ENCODE results near the gene GNB5.
"Not testable (repeated sequence)": the region's sequence is repeated elsewhere in the genome, so short reads cannot be mapped to it uniquely, and the experiment has no call there.

GNB5 gene

DNA sequence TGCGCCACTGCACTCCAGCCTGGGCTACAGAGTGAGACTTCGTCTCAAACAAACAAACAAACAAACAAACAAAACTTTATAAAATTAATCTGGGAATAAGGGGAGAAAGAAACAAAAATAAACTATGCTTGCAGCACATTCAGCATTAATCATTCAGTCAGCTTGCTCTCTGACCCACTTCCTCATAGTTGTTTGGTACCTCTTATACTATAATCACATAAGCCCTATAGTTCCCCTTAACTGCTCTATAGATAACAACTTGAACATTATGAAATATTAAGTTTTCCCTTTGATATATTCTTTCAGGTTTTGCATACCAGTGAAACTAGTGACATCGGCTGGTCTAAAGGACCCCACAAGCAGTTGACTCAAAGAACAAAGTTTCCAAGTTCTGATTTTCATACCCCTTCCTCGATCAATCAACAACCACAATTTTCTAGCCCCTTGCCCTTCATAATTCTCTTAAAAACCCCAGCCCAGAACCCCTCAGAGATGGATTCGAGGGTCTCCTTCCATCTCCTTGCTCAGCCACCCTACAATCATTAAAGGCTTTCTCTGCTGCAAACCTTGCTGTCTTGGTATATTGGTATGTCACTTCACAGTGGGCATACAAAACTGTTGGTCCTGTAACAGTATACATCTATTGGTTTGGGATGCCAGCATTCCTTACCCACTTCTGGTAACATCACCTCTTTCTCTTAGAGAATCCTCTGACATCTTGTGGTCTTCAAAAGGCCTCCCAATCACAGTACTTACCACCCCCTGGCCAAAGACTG lies 105.0 kb downstream of the GNB5 start:
- DNase-seq, result no peak

- no peak for DNase-seq
Measured at GRCh38 chr15:52085299-52085698, 105.9 kb downstream of the GNB5 start.

- DNase-seq, result no peak
Measured at GRCh38 chr15:52083603-52084002, 107.6 kb downstream of the GNB5 start.

DNA sequence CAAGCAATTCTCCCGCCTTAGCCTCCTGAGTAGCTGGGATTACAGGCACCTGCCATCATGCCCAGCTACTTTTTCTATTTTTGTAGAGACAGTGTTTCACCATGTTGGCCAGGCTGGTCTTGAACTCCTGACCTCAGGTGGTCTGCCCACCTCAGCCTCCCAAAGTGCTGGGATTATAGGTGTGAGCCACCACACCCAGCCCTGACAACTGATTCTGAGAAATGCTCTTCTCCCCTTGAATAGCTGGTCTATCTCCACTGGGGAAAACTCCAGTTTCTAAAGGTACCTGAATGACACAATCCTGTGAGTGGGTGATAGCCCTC lies 108.2 kb downstream of the GNB5 start:
- not testable (repeated sequence) for DNase-seq

GRCh38 chr15:52082197-52083036 lies 108.8 kb downstream of the GNB5 start:
- DNase-seq, result no peak

DNA sequence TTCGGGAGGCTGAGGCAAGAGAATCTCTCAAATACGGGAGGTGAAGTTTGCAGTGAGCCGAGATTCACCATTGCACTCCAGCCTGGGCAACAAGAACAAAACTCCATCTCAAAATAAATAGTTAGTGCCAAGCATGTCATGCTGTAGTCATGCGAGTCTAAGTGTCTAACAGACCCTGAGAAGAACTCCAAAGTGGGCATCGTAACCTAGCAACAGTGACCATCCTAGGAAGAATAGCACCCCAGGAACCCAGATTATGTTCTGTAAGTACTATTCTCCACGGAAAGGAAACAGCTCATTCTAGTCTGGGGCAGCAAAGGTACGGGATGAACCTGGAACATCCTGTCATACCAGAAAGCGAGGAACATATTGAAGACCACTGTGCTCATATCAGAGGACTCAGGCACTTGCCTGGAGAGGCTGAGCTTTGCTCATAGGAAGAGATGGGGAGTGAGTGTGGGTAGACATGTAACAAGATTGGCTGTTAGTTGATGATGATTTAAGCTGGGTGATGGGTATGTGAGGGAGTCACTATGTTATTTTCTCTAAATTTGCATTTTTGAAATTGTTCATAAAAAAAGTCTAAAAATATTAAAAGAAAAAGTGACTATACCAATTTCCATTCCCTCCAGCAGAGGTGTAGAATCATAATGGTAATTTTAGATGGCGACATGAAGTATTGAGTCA lies 110.3 kb downstream of the GNB5 start:
- no peak for DNase-seq

DNA sequence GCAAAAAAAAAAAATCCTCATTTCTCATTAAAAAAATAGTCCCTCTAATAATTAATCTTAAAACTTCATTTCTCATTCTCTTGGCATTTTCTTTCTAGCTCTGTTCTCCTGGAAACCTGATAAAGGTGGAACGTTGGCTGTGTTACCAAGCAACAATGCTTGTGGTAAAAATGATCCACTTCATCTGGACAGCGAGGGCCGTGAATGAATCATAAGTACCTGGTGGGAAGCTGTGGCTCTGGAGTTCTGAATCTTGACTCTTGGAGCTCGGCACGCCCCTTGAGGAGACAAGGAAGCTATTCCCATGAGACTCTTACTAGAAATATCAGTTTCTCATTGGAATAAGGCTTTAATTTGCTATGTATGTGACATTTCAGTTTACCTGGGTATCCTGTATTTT lies 111.2 kb downstream of the GNB5 start:
- no peak for DNase-seq

DNA sequence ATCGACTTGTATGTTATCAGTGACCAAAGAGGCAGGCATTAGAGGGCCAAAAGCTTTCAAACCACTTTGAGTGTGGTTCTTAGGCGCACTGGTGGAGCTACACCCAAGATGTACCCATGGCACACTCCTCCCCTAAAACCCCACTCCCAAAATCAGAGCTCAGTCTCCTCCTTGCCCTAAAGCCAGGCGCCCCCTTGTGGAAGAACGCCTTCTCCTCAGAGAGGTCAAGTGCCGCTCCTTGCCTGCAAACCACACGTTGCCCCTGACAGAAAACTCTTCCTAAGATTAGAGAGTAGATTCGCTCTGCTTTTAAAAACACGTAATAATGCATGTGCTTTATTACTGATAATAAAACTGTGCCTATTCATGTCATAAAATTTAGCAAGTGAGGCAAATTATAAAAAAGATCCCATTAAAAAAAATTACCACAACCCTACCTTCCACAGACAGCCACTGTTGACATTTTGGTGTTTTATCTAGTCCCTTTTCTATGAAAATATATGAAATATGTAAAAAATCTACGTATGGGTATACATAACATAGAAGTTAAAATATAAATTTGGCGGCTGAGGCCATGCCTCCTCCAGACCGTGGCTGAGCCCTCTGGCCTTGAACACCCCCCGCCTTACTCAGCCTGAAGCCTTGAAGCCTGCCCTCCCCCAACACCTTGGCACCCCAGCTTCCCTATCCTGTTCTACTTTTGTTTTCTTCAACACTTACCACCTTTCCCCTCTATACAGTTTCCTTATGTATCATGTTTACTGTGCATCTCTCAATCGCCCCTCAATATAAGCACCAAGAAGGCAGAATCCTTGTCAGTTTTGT lies 112.1 kb downstream of the GNB5 start:
- no peak for DNase-seq

GRCh38 chr15:52078197-52078875 lies 112.9 kb downstream of the GNB5 start:
- DNase-seq, result no peak

DNA sequence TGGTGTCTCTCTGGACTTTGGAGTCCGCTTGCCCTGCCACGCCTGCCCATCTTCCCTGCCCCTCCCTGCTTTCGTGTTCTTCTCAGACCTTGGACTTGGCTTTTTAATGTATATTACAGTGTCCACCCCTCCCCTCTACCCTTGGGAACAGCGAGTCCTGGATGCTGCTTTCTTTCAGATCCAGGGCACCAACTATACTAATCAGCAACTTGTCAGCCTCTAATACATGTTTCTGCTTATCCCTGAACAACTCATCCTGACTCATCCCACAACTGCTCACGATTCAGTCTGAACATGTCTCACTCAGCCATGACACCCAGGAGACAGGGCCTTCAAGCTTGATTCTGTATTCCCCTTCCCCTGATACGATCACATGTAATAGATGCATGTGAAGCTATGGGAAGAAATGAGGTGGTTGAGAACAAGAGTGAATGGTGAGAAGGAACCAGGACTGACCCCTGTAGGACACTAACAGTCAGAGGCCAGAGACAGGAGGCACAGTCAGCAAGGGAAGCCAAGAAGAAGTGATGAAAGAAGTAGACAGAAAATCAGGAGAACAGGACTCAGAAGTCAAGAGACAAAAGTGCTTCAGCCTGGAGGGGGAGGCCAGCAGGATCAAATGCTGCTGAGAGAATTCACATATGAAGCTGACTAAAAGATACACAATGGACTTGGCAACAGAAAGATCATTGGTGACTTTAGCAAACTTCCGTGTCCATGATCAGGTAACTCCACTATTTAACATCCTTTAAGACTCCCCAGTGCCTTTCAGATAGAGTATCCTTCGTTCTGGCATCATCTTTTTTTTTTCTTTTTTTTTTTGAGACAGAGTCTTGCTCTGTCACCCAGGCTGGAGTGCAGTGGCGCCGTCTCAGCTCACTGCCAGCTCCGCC lies 114.1 kb downstream of the GNB5 start:
- DNase-seq, result peak; percentile 12

DNA sequence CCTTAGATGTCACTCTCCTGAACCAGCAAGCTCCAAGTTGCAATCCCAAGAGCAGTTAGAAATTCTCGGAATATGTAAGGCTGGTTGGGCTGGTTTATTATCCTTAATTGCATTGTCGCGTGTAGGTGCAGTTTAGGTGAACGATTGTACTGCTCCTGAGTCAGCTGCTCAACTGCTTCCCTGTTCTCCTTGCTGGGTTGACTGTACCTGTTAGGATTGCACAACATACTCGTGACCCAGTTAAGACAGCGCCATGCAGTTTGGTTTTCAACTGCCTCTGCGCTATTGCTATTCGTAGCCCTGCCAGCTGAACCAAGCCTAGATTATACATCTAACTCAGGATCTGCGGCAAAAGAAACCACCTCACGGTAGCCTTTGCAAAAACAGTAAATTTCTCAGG lies 119.6 kb downstream of the GNB5 start:
- no peak for DNase-seq

GRCh38 chr15:52069559-52069958 lies 121.6 kb downstream of the GNB5 start:
- DNase-seq, result no peak

DNA sequence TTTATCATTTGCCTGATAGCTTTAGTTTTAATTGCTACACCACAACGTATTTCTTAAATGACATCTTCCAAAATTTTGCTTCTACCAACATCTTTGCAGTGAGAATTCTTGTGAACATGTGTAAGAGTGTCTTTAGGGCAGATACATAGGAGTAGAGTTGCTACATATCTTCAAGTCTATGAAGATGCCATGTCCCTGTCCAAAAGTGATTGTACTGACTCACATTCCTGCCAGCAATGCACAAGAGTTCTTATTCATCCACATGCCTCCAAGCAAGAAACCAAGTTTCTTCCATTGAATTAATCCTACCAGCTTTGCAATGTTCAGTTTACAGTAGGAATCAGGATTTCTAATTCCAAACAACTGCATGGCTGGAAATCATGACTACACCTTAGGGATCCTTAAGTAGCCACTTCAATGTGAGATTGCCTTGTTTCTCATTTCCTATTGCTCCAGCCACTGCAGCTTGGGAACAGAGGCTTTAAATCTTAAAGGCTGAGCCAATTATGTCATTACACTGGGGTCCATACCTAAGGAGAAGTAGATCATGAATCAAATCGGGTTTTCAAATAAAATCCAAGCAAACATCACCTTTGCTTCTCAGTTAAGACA lies 123.1 kb downstream of the GNB5 start:
- no peak for DNase-seq

- DNase-seq, result no peak
Measured at GRCh38 chr15:52067545-52067926, 123.7 kb downstream of the GNB5 start.

DNA sequence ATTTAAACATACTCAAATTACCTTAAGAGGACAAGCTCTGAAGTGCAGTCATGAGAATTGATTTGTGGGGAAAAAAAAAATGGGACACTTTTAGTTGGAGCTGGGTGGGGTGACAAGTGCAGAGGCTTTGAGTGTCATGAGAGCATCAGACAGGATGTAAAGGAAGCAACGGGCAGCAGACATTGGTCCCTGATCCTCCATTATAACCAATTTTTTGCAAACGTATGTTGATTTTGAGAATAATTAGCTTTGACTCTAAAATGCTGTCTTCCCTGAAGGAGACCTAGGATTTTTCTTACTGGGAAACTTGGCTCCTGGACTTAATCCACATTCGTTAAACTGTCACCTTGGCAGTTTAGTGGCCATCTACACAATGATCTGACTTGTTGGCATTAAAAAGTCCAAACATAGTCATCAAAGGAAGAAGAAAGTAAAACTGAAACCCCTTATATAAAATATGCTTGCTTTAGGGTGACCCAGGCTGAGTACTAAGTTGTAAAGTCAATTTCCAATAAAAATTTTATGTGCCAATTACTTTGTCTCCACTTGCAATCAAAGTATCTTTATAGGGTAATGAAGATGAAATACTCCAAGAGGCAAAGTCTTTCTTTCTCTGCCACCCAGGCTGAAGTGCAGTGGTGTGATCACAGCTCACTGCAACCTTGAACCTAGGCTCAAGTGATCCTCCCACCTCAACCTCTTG lies 124.2 kb downstream of the GNB5 start:
- DNase-seq, result no peak

Data from T1000 (cell line).